ENCODE measurements around the gene MAGI1.
"Not testable (repeated sequence)": the region's sequence is repeated elsewhere in the genome, so short reads cannot be mapped to it uniquely, and the experiment has no call there.

Gene MAGI1

GRCh38 chr3:65897766-65898165, 141.0 kb downstream of the MAGI1 start:
- no peak for DNase-seq

- DNase-seq, result no peak
Measured at GRCh38 chr3:65896321-65896720, 142.4 kb downstream of the MAGI1 start.

DNA sequence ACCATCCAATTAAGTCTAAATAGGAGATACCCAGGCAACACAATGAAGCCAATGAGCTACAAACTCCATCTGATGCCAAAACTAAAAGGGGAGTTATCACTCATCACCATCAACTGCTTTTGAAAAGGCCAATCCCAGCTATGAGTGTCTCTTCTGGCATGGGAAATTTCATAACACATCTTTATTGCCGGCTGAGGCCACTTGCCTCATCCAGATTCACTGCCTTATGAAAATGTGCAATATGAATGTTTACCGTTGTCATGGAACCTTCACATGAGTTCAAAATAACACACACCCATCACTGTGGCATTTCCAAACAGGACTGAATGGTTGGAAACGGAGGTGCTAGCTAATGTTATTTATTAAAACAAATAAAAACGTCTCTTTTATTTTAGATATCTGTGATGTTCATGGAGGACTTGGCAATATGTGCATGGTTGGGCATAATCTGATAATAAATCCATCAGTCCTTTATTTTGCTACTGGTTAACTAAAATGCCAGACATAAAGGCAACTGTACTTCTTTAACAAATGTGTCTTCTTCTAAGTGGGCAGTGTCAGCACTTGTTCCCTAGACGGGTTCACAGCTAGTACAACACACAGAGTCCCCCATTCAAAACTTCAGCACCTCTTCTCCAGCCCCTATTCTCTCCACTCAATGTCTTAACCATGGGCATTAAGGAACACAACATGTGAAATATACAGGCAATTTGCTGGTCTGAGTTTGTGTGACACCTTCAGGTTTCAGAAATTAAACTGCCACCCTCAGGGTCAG, 143.9 kb downstream of the MAGI1 start:
- DNase-seq, result no peak

GRCh38 chr3:65894126-65894525, 144.6 kb downstream of the MAGI1 start:
- no peak for DNase-seq

DNA sequence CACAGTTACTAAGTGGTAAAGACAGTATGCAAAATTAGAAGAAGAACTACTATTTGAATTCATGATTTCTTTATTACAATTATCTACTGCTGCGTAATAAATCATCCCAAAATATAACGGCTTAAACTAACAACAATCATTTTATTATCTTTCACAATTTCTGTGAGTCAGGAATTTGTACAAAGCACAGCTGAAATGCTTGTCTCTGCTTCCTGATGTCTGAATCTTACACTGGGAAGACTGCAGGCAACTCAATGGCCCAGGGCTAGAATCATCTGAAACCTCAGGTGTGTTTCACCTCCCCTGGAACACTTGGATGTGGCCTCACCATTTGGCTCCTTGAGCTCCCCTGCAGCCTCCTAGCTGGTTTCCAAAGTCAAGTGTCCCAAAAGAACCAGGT, 145.1 kb downstream of the MAGI1 start:
- DNase-seq, result no peak

GRCh38 chr3:65891477-65891876, 147.2 kb downstream of the MAGI1 start:
- DNase-seq, result not testable (repeated sequence)

- DNase-seq, result no peak
Measured at GRCh38 chr3:65890328-65890727, 148.4 kb downstream of the MAGI1 start.

DNA sequence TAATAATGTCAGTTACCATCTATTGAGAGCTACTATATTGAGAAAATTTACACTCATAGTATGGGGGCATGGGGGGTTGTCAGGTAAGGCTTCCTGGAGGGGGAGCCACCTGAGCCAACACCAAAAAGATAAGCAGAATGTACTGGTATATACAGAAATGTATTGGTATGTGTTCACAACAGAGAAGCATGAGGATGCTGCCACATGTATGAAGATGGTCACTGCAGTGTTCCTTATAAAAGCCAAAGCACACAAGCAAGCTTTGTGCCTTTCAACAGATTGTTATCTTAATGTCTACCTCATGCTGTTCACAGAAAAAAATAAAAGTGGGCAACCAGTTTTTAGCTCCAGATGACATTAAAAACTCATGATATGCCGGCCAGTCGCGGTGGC, 149.0 kb downstream of the MAGI1 start:
- no peak for DNase-seq

DNA sequence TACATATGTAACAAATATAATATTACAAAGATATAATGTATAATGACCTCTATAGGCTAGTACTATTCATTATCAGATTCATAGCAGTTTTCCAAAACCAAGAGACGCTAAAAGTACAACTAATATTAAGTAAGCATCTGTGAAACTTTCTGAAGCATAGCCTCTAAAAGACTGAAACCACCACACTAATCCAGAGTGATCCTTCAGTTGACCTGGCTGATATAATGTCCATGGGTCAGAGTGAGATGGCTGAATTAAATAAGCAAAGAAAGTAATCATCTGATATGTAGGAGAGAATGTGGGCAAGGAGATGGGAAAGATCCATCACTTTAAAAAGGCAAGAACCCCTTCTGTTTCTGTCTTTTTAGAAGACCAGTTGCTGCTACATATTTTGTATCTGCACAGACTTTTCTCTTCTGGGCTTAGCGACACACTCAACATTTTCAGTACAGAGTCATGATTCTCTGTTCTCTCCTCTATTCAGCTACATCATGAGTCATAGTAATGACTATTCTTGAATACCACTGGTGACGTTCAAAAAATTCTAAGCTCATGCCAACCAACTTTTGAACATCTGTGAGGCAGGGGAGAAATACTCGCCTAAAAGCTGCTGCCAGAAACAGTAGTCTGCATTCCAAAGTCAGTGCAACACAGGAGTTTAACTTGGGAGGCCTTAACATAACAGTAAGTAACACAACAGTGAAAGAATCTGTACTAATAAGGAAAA, 149.6 kb downstream of the MAGI1 start:
- no peak for DNase-seq

- no peak for DNase-seq
Measured at GRCh38 chr3:65888196-65888595, 150.5 kb downstream of the MAGI1 start.

GRCh38 chr3:65886391-65886790, 152.3 kb downstream of the MAGI1 start:
- DNase-seq, result no peak

DNA sequence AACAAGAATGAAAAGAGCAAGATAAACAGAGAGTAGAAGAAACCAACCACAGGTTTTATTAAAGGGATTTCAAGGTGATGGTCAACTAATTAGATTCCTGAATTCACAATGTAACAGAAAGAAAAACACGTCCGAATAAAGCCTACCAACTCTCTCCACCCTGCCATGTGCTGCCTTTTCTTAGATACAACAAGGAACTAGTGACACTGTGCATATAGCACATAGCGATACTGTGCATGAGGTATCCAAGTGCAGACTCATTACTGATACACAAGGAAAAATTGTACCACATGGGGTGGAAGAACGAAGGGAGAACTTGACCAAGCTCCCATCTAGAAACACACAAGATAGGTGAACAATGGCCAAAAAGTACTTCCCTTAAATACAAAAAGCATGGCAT, 154.6 kb downstream of the MAGI1 start:
- no peak for DNase-seq

- no peak for DNase-seq
Measured at GRCh38 chr3:65883613-65884012, 155.1 kb downstream of the MAGI1 start.

DNA sequence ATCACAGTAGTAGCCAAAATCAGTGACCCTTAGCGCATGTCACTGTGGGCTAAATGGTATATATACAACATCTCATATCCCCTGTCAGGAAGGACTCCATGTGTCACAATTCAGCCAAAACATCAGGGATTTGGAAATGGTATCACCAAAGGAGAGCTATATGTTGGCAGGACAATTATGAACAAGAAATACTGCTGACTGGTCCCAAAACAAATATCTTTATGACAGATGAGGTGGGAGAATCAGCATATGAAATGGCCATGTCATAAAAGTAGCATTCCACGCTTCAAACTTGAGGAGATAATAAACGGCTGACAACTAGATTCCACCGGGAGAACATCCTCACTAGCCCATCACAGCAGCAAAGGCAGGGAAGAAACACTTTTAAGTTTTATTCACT, 158.4 kb downstream of the MAGI1 start:
- no peak for DNase-seq

GRCh38 chr3:65879372-65879771, 159.3 kb downstream of the MAGI1 start:
- no peak for DNase-seq

GRCh38 chr3:65878831-65879230, 159.9 kb downstream of the MAGI1 start:
- DNase-seq, result no peak

- no peak for DNase-seq
Measured at GRCh38 chr3:65877160-65877559, 161.6 kb downstream of the MAGI1 start.

DNA sequence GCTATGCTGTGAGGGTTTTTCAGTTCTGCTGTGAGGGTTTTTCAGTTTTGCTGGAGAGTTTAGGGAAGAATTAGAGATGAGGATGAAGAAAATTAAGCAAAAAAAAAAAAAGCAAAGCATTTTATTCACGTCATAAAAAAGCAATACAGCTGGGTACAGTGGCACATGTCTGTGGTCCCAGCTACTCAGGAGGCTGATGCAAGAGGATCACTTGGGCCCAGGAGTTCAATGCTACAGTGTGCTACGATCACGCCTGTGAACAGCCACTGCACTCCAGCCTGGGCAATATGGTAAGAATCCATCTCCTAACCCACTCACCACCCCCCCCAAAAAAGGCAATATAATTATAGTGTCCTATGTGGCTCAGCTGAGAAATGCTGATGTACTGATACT, 162.7 kb downstream of the MAGI1 start:
- no peak for DNase-seq

GRCh38 chr3:65875393-65876027, 163.2 kb downstream of the MAGI1 start:
- no peak for DNase-seq

- DNase-seq, result no peak
Measured at GRCh38 chr3:65873869-65874268, 164.8 kb downstream of the MAGI1 start.

GRCh38 chr3:65873028-65873427, 165.7 kb downstream of the MAGI1 start:
- DNase-seq, result no peak

- DNase-seq, result no peak
Measured at GRCh38 chr3:65871305-65872141, 167.2 kb downstream of the MAGI1 start.

DNA sequence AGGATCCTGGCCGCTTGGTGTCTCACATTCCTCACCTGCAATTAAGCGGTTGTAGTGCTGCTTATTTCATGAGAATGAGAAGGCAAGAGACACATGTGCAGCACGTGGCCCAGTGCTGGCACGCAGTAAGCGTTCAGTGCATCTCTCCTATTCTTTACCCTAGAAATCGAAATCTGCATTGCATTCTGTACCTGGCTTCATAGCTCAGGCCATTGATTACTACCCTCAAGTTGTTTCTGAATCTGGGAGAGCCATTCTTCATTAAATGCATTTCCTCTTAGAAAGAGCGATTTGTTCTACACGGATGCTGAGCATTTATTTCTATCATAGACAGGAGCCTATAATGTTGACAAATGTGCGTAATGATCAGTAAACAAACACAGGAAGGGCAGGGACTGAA, 168.9 kb downstream of the MAGI1 start:
- no peak for DNase-seq

Data from hematopoietic multipotent progenitor cell treated with erythropoietin and hydrocortisone succinate and interleukin-3 and kit ligand, for 8 days (in vitro differentiated cells).